GM15510 (cell line): Measurements from ENCODE around the gene TBC1D3.
"Not testable (repeated sequence)": the region's sequence is repeated elsewhere in the genome, so short reads cannot be mapped to it uniquely, and the experiment has no call there.

Experiments used
- POLR2A ChIP-seq: IDR thresholded peaks from 3 replicates; pipeline ENCODE4 v1.6.1; 2011; ENCODE audit warnings: borderline replicate concordance; ENCODE audit not compliant: insufficient read length; ENCODE audit errors: extremely low read depth

The TBC1D3 gene

GRCh38 chr17:38192455-38192854 is at the start of gene TBC1D3:
Gene TBC1D3, minus strand, starts transcription at chr17:38192555. Its CDS starts 1,526 bp downstream, at chr17:38191029.
- TF ChIP-seq POLR2A = not testable (repeated sequence)
